ENCODE results near the gene KCNJ10. TPM values are rescaled to one million over a fixed set of nuclear protein-coding genes. Genes with fewer than 3 reads are reported as not detected.
A peak's percentile ranks its signal among the peaks of the same experiment; 100 is the strongest.

The KCNJ10 gene
- total and polyA plus RNA-seq, 2 of the 13 experiments (the other 11 are each of a cell fraction or from before 2014, with no cell fraction given): 4.4 to 10.3 TPM

GRCh38 chr1:160053548-160054365 is 16.2 kb downstream of the KCNJ10 start (continued):
- no peak for TF ChIP-seq ZNF318 (CRISPR knock-in tag; IDR thresholded peaks at IDR 0.05)
- peak; percentile 98 for TF ChIP-seq TCF7 (IDR thresholded peaks at IDR 0.05; ENCODE audit: low read depth)
- TF ChIP-seq HDAC1 (CRISPR knock-in tag; IDR thresholded peaks at IDR 0.05): no peak; the same call in none of the 2 replicates
- TF ChIP-seq STAT6 (CRISPR knock-in tag; IDR thresholded peaks at IDR 0.05; ENCODE audit: borderline replicate concordance): no peak
- TF ChIP-seq KMT2A (CRISPR knock-in tag; IDR thresholded peaks at IDR 0.05): no peak
- no peak for TF ChIP-seq KAT2B (IDR thresholded peaks at IDR 0.05; ENCODE audit: borderline replicate concordance, low read depth, low read length)
- no peak for TF ChIP-seq GPBP1L1 (CRISPR knock-in tag; IDR thresholded peaks at IDR 0.05)
- no peak for TF ChIP-seq FIP1L1 (IDR thresholded peaks at IDR 0.05; ENCODE audit: borderline replicate concordance, insufficient read depth, low read depth, low read length)
- peak; percentile 41; the same call in 1 of the 2 replicates for TF ChIP-seq ZFP91 (CRISPR knock-in tag; IDR thresholded peaks at IDR 0.05; ENCODE audit: borderline replicate concordance)
- no peak for TF ChIP-seq MTF1 (CRISPR knock-in tag; IDR thresholded peaks at IDR 0.05)
- TF ChIP-seq ZNF280B (CRISPR knock-in tag; IDR thresholded peaks at IDR 0.05; ENCODE audit: borderline replicate concordance): no peak
- TF ChIP-seq HOXA3 (CRISPR knock-in tag; IDR thresholded peaks at IDR 0.05): peak; percentile 36; the same call in 1 of the 2 replicates

Data from HepG2 (cell line).